WTC11 (cell line): ENCODE data around the gene SSTR1.

ENCODE experiments used
- ATF3 ChIP-seq: sonication (generic); formaldehyde crosslinking; conservative IDR thresholded peaks from 2 replicates; pipeline ENCODE4 v1.8.1; 2022; ENCODE audit warnings: mild to moderate bottlenecking, missing genetic modification reagents
- GRHL2 ChIP-seq: fragments of 250-450 bp; sonication (Bioruptor Pico); IDR thresholded peaks from 2 replicates; pipeline ENCODE4 v1.8.0; 2022; ENCODE audit warnings: mild to moderate bottlenecking, moderate library complexity; ENCODE audit not compliant: insufficient replicate concordance, severe bottlenecking
- MAX ChIP-seq: sonication (generic); formaldehyde crosslinking; IDR thresholded peaks from 2 replicates; pipeline ENCODE4 v1.8.0; 2022; ENCODE audit warnings: mild to moderate bottlenecking, missing genetic modification reagents
- NFYB ChIP-seq: sonication (generic); formaldehyde crosslinking; conservative IDR thresholded peaks from 2 replicates; pipeline ENCODE4 v1.8.0; 2022; ENCODE audit warnings: low read depth, missing genetic modification reagents
- SMAD4 ChIP-seq: sonication (generic); formaldehyde crosslinking; IDR thresholded peaks from 2 replicates; pipeline ENCODE4 v1.8.0; 2022; ENCODE audit warnings: mild to moderate bottlenecking, missing genetic modification reagents
- SP1 ChIP-seq: sonication (generic); formaldehyde crosslinking; conservative IDR thresholded peaks from 2 replicates; pipeline ENCODE4 v1.8.1; 2022; ENCODE audit warnings: missing genetic modification reagents
- TEAD4 ChIP-seq: sonication (generic); formaldehyde crosslinking; IDR thresholded peaks from 2 replicates; pipeline ENCODE4 v1.8.0; 2022; ENCODE audit warnings: mild to moderate bottlenecking, missing genetic modification reagents
- ZNF121 ChIP-seq: sonication (generic); formaldehyde crosslinking; IDR thresholded peaks from 2 replicates; pipeline ENCODE4 v1.8.0; 2023; ENCODE audit warnings: missing genetic modification reagents
- ZNF138 ChIP-seq: sonication (generic); formaldehyde crosslinking; conservative IDR thresholded peaks from 2 replicates; pipeline ENCODE4 v1.8.1; 2022; ENCODE audit warnings: mild to moderate bottlenecking, moderate library complexity, missing genetic modification reagents
- TF ChIP-seq, protein P1 (sequence below): fragments of 200-600 bp; IDR thresholded peaks from 2 replicates; pipeline ENCODE4 v1.8.0; 2022; ENCODE audit warnings: antibody characterized with exemption
- TF ChIP-seq, protein P2 (sequence below): sonication (generic); formaldehyde crosslinking; IDR thresholded peaks from 2 replicates; pipeline ENCODE4 v1.8.1; 2022; ENCODE audit warnings: low read depth, missing genetic modification reagents, borderline replicate concordance

- TF ChIP-seq MAX (CRISPR knock-in tag) (no peak), ZNF138 (no peak), ZNF121 (CRISPR knock-in tag) (no peak), NFYB (CRISPR knock-in tag) (no peak), SP1 (no peak), TEAD4 (CRISPR knock-in tag) (no peak), GRHL2 (CRISPR knock-in tag) (no peak), SMAD4 (no peak), ATF3 (CRISPR knock-in tag) (no peak)
- TF ChIP-seq, protein P1, sequence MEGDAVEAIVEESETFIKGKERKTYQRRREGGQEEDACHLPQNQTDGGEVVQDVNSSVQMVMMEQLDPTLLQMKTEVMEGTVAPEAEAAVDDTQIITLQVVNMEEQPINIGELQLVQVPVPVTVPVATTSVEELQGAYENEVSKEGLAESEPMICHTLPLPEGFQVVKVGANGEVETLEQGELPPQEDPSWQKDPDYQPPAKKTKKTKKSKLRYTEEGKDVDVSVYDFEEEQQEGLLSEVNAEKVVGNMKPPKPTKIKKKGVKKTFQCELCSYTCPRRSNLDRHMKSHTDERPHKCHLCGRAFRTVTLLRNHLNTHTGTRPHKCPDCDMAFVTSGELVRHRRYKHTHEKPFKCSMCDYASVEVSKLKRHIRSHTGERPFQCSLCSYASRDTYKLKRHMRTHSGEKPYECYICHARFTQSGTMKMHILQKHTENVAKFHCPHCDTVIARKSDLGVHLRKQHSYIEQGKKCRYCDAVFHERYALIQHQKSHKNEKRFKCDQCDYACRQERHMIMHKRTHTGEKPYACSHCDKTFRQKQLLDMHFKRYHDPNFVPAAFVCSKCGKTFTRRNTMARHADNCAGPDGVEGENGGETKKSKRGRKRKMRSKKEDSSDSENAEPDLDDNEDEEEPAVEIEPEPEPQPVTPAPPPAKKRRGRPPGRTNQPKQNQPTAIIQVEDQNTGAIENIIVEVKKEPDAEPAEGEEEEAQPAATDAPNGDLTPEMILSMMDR = no peak
- TF ChIP-seq, protein P2, sequence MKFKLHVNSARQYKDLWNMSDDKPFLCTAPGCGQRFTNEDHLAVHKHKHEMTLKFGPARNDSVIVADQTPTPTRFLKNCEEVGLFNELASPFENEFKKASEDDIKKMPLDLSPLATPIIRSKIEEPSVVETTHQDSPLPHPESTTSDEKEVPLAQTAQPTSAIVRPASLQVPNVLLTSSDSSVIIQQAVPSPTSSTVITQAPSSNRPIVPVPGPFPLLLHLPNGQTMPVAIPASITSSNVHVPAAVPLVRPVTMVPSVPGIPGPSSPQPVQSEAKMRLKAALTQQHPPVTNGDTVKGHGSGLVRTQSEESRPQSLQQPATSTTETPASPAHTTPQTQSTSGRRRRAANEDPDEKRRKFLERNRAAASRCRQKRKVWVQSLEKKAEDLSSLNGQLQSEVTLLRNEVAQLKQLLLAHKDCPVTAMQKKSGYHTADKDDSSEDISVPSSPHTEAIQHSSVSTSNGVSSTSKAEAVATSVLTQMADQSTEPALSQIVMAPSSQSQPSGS (CRISPR knock-in tag) = no peak
Observed at GRCh38 chr14:38199739-38200138, 8.0 kb upstream of the SSTR1 start.
